ENCODE measurements around the gene PDE3B.
A peak's percentile ranks its signal among the peaks of the same experiment; 100 is the strongest.
"Not testable (repeated sequence)": the region's sequence is repeated elsewhere in the genome, so short reads cannot be mapped to it uniquely, and the experiment has no call there.

The PDE3B gene

DNA sequence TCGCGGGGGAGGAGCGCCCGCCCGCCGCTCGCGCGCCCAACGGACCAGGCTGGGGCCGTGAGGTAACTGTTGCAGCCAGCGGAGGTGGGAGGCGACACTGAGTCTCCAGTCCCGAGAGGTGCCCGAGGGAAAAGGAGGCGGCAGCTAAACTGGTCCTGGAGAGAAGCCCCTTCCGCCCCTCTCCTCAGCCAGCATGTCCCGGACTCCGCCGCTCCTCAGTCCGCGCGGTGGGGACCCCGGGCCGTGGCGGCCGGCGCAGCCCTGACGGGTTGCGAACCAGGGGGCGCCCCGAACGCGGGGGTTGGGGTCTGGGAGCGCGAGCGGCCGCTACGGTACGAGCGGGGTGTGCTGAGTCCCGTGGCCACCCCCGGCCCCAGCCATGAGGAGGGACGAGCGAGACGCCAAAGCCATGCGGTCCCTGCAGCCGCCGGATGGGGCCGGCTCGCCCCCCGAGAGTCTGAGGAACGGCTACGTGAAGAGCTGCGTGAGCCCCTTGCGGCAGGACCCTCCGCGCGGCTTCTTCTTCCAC lies at the start of gene PDE3B:
PDE3B (plus strand) TSS at position 108 of the 529 bp plus-strand sequence; CDS start at position 380, 272 bp downstream.
- no peak for DNase-seq

DNA sequence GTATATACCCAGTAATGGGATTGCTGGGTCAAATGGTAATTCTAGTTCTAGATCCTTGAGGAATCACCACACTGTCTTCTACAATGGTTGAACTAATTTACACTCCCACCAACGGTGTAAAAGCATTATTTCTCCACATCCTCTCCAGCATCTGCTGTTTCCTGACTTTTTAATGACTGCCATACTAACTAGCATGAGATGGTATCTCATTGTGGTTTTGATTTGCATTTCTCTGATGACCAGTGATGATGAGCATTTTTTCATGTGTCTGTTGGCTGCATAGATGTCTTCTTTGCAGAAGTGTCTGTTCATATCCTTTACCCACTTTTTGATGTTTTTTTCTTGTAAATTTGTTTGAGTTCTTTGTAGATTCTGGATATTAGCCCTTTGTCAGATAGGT lies 48.3 kb upstream of the PDE3B start:
- DNase-seq, result not testable (repeated sequence)

DNA sequence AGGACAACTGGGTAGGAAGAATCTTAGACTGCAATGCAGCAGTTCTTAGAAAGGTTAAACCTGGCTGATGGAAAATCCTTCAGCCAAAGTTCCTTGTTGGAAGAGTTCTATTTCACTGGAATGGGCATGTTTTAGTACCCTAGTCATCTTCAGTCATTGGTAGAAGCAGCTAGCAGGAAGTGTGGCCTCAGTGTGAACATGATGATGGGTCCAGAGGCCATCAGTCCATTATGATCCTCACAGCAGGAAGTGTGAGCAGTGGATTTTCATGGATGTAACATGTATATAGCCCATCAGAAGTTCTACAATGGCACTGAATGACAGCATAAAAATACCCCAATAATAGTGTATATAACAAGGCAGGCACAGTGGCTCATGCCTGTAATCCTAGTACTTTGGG lies 35.9 kb upstream of the PDE3B start:
- DNase-seq, result no peak

DNA sequence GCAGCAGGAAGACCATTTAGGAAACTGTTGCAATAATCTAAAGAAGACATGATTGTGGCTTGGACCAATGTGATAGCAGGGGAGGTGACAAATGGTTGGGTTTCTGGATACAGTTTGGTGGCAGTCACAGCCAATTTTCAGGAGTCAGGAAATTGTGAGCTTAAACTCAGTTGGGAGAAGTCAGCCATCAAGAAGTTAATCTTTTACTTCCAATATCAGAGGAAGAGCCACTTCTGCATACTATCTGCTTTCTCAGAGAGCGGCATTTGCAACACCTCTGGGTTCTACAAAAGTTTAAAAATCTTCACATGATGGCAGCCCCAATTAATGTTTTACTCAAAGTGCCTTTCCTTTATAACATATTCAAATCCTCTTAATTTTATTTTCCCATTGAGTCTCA lies 33.7 kb upstream of the PDE3B start:
- DNase-seq, result no peak

GRCh38 chr11:14611939-14612338 lies 31.7 kb upstream of the PDE3B start:
- peak; percentile 27 for DNase-seq

DNA sequence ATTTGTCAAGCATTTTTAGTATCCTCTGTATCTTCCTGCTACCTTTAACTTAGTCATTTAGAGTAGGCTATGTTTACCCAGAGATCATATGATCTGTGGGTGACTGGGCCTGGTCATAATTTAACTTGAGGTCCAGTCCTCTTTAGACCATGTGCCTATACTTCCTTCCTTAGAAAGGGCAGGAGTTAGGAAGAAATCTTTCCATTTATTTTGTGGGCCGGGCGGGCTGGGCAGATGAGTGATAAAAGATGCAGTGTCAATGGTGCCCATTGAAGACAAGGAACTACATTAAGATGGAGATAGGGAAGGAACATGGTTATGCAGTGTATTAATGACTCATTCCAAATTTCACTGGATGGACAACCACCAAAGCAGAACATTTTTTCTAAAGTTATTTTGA lies 30.9 kb upstream of the PDE3B start:
- DNase-seq, result no peak

- DNase-seq, result no peak
These were observed 29.4 kb upstream of the PDE3B start for GRCh38 chr11:14614091-14614622.

DNA sequence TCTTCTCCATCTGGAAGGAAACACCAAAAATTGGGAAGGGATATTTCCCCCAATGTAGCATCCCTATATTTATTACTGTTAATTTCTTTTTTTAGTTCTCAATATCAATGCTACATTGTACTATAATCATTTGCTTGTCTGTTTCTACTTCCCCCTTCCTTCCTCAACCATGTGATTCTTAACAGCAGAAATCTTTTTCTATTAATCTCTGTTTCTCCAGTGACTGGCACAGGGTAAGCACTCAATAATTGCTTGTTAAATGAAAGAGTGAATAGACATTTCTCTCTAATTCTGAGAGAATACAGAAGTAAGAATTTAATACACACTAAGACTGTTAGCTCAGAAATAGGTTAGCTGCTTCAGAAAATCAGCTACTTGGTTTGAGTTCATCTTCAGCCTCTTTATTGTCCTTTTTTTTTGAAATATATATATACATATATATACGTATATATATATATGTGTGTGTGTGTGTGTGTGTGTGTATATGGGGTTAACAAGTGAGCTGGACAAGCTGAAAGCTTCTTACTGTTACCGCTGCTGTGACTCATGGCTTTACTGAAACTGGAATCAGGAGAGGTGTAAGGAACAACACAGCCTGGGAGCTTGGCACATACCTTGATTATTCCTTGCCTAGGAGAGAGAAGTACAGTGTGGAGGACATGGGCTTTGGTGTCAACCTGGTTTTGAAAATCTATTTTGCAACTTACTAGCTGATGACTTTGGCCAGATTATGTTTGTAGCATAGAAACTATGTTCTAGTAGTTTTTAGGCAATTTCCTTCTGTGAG lies 26.2 kb upstream of the PDE3B start:
- no peak for DNase-seq

- no peak for DNase-seq
These were observed 25.5 kb upstream of the PDE3B start for GRCh38 chr11:14618060-14618459.

DNA sequence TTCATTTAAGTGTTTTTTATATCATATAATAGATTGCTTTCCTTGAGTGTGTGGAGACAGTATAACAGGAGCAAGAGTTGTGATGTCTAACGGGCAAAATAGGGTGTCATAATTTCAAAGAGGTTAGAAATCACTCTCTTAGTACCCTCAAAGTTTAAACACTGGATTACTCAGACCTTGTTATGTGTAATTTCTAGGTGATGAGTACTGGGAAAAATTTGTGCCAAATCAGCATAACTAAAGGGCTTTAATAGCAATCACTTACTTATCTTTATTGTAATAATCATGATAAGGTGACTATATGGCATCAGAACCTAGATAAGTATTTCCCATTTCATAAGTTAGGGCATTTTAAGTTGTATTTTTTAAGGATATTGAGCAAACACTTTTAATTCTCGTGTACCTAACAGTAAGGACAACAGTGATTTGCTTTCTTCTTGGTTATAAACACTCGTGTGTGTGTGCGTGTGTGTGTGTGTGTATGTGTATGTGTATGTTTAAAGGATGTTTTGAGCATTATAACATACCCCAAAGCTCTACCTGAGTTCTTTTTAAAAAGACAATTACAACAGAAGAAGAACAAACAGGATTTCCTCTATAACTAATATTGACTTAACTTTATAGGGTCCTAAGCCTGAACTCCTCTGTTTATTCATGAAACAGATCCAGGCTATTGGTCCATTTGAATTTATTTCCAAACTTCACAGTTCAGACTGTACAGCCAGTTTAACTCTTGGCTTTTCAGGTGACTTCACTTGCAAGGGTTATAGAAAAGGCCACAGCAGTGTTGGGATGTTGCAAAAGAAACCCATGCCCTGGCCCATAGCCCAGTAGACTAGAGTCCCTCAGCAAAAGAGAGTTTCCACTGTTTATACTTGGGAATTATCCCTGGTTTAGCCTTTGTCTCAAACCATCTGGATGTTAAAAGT lies 23.7 kb upstream of the PDE3B start:
- no peak for DNase-seq

DNA sequence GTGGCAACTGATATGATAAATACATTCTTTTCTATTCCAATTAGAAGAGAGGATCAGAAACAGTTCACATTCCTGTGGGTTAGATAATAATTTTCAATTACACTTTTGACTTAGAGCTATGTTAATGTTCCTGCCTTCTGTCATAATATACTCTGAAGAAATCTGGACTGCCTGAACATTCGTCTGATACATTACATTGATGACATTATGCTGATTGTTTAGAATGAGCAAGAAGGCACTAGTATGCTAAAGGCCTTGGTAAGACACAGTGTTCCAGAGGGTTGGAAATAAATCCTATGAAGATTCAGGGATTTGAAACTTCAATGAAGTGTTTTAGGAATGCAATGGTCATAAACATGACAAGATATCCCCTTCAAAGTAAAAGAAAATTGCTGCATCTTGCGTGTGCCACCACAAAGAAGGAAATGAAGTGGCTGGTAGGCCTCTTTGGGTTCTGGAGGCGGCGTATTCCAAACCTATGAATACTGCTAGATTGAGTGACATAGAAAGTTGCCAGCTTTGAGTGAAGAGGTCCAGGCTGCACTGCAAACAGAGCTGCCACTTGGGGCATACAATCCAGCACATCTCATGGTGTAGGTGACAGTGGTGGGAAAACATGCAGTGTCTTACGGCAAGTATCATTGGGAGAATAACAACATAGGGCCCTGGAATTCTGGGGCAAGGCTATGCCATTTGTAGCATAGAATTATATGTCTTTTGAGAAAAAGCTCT lies 21.2 kb upstream of the PDE3B start:
- DNase-seq, result no peak

DNA sequence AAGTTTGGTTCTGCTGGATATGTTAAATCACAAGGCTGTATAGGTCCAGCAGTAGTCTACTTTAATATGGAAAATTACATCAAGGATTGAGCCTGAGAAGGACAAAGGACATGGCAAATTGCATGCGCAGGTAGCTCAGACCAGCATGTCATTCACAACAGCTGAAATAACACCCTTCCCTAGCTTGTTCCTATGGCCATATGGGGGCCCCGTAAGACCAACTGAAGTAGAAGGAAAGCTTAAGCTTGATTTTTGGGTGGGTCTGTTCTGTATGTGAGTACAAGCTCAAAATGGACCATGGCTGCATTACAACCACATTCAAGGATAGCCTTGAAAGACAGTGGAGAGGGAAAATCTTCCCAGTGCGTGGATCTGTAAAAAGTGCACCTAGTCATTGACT lies 20.6 kb upstream of the PDE3B start:
- DNase-seq, result no peak

DNA sequence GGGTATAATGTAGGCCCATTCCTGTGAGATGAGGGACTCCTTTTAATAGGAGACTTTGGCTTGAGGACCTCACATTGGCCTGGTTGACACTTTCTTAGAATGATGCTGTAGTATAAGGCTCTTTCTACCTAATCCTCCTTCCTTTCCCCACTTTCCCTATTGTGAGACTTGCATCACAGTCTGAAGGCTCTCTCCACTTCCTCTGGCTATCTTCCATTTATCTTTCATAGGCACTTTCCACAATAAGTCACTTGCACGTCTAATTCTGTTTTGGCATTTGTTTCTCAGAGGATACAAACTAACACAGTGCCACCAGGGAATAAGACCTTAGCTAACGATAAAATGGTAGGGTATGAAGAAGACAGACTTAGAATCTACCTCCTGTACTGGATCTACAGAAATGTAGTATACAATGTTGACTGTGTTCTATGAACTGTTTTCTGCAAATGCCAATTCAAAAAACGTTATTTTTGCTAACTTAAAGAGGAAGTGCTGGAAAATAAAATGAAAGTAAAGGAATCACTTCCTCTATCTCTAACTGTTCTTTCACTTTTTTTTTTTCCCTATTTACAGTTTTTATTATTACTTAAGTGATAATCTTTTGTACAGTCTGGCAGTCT lies 17.9 kb upstream of the PDE3B start:
- DNase-seq, result peak; percentile 23

- DNase-seq, result no peak
These were observed 17.0 kb upstream of the PDE3B start for GRCh38 chr11:14626650-14627049.

DNA sequence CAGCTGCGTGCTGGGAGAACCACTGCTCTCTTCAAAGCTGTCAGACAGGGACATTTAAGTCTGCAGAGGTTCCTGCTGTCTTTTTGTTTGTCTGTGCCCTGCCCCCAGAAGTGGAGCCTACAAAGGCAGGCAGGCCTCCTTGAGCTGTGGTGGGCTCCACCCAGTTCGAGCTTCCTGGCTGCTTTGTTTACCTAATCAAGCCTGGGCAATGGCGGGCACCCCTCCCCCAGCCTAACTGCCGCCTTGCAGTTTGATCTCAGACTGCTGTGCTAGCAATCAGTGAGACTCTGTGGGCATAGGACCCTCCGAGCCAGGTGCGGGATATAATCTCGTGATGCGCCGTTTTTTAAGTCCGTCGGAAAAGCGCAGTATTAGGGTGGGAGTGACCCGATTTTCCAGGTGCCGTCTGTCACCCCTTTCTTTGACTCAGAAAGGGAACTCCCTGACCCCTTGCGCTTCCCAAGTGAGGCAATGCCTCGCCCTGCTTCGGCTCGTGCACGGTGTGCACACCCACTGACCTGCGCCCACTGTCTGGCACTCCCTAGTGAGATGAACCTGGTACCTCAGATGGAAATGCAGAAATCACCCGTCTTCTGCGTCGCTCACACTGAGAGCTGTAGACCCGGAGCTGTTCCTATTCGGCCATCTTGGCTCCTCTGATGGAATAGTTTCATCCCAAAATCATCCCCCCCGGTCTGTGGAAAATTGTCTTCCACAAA lies 9.9 kb upstream of the PDE3B start:
- not testable (repeated sequence) for DNase-seq

DNA sequence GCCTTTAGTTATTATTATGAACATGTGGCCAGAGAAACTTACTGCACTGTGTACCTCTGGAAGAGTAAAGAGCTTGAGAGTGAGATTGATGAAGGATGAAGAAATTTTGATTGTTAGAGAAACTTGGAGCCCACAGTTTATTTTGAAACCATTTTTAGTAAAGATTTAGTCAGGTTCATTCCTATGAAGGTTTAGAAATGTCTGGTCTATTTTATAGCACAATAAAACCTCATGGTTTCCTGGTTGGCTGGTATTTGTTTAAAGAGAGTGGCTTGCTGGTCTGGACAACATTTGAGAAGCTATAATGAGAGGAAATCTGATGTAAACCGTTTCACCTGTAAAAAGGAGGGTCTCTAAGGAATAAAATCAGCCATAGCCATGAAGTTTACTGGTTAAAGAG lies 8.8 kb upstream of the PDE3B start:
- DNase-seq, result no peak

DNA sequence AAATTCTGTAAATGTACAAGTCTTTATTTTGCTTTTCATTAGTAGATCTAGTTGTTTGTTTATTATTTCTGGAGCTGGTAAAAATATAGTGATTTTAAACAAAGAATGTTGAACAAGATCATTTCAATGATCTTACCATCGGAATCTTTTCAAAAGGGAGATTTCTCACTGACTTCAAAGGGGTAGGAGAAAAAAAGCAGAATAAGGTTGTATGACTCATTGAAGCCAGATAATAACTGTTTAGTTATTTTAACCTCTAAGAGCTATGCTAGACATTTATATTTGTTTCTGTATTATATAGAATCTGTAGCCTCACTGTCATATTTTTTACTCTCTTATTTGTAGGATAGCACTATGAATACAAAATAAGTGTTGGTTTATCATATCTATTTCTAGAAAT lies 8.1 kb upstream of the PDE3B start:
- no peak for DNase-seq

DNA sequence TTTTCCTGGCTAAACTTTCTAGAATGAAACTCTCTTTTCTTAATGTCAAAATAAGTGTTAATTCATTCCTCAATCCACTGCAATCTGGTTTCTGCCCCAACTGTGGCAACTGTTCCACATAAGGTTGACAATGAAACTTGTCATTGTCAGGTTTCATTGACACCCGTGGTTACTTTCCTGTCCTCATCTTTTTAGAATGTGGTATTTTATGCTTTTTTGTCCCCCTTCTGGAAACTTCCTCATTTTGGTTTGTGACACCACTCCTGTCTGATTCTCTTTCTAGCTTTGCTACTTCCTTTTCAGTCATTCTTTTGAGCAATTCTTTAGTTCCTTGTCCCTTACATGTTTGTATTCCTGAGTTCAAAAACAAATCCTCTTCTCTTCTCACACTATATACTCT lies 7.5 kb upstream of the PDE3B start:
- peak; percentile 79 for DNase-seq

- DNase-seq, result no peak
These were observed 5.7 kb upstream of the PDE3B start for GRCh38 chr11:14637868-14638409.

DNA sequence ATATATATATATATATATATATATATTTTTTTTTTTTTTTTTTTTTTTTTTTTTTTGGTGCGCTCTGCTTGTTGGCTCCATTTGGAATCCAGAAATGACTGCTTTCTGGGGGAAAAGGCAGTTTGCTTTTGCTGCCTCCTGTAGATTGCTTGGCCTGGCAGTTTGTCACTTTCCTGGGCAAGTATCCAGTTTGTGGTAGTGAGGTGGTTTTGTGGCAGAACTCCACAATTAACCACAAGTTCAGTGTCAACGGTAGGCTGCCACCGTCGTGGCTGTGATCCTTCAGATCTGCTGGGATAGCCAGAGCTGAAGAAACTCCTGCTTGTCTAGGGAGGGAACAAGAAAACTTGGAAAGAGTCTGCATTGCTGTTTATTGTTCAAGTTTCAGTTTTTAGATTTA lies 5.0 kb upstream of the PDE3B start:
- no peak for DNase-seq

DNA sequence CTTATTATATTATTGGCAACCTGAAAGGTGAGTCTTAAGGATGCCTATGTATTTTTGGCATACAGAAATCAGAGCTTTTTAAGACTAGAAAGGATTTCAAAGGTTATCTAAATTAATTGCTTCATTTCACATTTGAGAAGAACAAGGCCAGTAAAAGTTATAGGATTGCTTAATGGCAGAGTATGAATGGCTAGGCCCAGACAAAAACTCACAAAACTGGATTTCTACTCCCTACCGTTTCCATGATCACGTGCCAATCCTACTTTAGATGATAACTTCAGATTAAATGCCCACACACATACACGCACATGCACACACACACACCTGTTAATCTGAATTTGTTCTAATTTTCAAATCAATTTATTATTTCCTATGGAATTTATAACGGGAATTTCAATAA lies 1.8 kb upstream of the PDE3B start:
- DNase-seq, result no peak

Measured in SIG-M5 (cell line).